GM12891 (cell line): ENCODE data around the gene PLSCR4.

Experiments
- POLR2A ChIP-seq: IDR thresholded peaks from 2 replicates; pipeline ENCODE4 v1.6.1; 2011; ENCODE audit warnings: low read depth, low read length, control low read depth
- TAF1 ChIP-seq: IDR thresholded peaks from 2 replicates; pipeline ENCODE4 v1.6.1; 2011; ENCODE audit warnings: low read depth, low read length, control low read depth

DNA sequence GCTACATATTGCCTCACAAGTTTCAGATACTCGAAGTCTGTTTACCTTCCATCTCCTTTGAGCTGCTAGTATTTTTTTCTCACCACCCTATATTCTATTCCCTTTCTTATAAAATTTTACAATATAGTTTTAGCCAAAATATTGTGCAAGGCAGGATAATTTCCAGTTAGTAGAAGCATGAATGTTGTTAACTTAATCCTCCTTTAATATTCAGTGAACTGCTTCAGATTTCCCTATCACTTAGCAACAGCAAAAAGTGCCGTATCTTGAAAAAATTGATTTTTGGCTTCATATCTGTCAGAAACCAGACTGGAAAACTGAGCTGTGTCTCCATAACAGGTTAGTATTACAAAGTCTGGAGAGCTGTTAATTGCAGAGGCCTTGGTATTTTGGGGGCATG, 24.0 kb downstream of the PLSCR4 start:
- no peak for TF ChIP-seq POLR2A
- no peak for TF ChIP-seq TAF1
